Stimulated activated CD8-positive, alpha-beta memory T cell treated with anti-CD3 and anti-CD28 coated beads, Interleukin-4, amount 100 ng/mL, for 24 hours (primary cell): Measurements from ENCODE around the gene GTF3C2.
"Not testable (repeated sequence)": the region's sequence is repeated elsewhere in the genome, so short reads cannot be mapped to it uniquely, and the experiment has no call there.

Source experiments
- DNase-seq: peaks from one replicate; pipeline ENCODE4 v3.0.0-alpha.2; 2020; ENCODE audit warnings: low read depth

The GTF3C2 gene

DNA sequence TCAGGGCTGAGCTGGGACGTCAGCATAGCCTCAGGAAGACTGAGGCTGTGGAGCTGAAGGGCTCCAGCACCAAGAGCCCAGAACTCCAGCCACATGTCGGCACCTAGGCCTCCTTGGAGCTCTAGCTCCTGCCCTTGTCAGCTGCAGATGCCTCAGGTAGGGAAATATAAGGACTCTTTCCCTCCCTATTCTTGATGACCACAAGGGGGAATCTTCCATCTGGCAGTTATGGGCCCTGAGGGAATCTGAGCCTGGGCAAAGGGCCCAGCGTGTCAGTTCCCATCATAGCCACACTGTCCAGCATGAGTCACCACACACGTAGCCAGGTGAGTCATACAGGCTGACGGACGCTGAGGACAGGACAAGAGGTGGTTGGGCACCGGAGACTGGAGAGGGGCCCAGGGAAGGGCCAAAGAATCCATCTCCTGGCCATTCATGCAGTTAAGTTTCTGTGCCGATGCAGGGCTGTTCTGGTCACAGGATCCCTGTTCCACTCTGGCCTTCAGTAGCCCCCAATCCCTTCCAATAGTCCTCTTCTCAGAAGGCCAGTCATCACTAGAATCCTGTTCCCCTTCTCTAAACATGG is 35.5 kb downstream of the GTF3C2 start:
- no peak for DNase-seq

DNA sequence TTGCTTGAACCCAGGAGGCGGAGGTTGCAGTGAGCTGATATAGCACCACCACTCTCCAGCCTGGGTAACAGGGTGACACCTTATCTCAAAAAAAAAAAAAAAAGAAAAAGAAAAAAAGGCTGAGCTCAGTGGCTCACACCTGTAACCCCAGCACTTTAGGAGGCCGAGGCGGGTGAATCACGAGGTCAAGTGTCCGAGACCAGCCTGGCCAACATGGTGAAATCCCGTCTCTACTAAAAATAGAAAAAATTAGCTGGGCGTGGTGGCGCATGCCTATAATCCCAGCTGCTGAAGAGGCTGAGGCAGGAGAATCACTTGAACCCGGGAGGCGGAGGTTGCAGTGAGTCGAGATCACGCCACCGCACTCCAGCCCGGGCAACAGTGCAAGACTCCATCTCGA is 36.7 kb downstream of the GTF3C2 start:
- DNase-seq: not testable (repeated sequence)

GRCh38 chr2:27316655-27317412 is 39.7 kb downstream of the GTF3C2 start:
- no peak for DNase-seq

GRCh38 chr2:27315122-27315521 is 41.4 kb downstream of the GTF3C2 start:
- no peak for DNase-seq

DNA sequence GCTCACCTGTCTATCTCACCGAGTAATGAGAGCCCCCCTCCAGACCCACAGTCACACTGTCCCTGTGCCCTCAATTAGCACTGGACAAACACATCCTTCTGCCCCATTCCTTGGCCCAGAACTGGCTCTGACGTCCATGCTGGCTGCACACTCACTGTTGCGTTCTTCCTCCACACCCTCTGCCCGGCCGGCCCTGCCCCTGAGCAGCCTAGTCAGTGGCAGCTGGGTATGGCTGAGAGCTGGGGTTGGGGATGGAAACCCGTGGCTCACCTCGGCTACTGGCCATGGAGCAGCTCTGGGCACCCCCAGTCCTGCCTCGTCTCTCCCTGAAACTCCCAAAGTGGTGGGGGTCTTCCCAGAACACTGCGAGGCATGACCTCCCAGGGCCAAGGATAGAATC is 41.9 kb downstream of the GTF3C2 start:
- no peak for DNase-seq

- no peak for DNase-seq
Observed at GRCh38 chr2:27313882-27314645, 42.5 kb downstream of the GTF3C2 start.

GRCh38 chr2:27312152-27312551 is 44.4 kb downstream of the GTF3C2 start:
- DNase-seq: no peak

DNA sequence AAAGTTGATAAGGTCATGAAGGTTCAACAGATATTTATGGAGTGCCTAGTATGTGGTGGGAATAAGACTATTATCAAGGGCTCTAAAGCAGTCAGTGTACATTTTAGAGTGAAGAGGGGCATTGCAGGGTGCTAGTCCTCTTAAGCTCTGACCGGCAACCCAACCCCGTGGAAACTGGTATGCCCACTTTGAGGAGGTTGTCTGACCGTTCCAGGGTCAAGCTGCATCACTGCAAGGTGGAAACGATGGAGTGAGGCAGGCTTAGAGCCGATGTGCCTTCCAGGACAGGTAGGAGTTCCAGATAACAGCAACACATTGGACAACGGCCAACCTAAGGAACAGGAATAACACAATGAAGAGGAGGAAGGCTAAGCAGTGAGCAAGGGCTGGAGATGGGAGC is 46.9 kb downstream of the GTF3C2 start:
- DNase-seq: no peak

DNA sequence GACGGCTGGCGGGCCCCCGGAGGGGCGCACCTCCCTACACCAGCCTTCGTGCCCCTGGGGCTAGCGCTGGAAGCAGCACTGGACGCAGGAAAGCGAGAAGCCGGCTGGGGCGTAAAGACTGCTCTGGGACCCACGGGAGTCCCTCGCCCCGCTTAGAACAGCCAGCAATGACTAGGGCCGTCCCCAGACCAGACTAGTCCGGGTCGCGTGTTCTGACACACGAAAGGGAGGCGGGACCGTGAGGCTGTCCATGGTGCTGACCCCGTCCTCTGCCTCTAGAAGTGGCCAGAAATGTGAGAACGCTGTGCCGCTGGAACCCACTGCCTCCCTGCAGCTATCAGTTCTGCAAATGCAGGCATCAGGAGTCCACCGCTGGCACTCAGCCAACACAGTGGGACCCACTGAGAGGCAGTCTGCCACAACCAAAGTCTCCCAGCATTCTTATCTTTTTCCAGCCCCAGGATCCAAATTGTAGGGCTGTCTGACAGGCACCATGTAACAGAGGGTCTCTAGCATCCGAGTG is 48.1 kb downstream of the GTF3C2 start, which contains the start of gene UCN:
UCN (minus strand) TSS at position 87 of the 523 bp plus-strand sequence. CDS start 550 bp downstream, outside the sequence.
- no peak for DNase-seq

GRCh38 chr2:27307545-27308358 is 48.8 kb downstream of the GTF3C2 start:
- no peak for DNase-seq

GRCh38 chr2:27307287-27307544 is 49.3 kb downstream of the GTF3C2 start:
- no peak for DNase-seq

- DNase-seq: peak; percentile 17
Observed at GRCh38 chr2:27306573-27307286, 49.8 kb downstream of the GTF3C2 start.

- DNase-seq: no peak
Observed at GRCh38 chr2:27306136-27306535, 50.4 kb downstream of the GTF3C2 start.

- no peak for DNase-seq
Observed at GRCh38 chr2:27305516-27305915, 51.0 kb downstream of the GTF3C2 start.

GRCh38 chr2:27304488-27305240 is 51.9 kb downstream of the GTF3C2 start:
- DNase-seq: no peak

GRCh38 chr2:27303093-27304025 is 53.2 kb downstream of the GTF3C2 start:
- DNase-seq: no peak

DNA sequence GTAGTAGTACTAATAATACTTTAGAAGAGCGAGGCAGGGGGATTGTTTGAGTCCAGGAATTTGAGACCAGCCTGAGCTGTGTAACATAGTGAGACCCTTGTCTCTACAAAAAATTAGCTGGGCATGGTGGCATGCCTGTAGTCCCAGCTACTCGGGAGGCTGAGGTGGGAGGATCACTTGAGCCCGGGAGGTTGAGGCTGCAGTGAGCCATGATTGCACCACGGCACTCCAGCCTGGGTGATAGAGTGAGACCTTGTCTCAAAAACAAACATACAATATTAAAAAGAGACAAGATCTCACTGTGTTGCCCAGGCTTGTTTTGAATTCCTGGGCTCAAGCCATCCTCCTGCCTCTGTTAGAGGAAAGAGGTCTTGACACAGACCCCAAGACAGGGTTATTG is 56.0 kb downstream of the GTF3C2 start:
- not testable (repeated sequence) for DNase-seq

DNA sequence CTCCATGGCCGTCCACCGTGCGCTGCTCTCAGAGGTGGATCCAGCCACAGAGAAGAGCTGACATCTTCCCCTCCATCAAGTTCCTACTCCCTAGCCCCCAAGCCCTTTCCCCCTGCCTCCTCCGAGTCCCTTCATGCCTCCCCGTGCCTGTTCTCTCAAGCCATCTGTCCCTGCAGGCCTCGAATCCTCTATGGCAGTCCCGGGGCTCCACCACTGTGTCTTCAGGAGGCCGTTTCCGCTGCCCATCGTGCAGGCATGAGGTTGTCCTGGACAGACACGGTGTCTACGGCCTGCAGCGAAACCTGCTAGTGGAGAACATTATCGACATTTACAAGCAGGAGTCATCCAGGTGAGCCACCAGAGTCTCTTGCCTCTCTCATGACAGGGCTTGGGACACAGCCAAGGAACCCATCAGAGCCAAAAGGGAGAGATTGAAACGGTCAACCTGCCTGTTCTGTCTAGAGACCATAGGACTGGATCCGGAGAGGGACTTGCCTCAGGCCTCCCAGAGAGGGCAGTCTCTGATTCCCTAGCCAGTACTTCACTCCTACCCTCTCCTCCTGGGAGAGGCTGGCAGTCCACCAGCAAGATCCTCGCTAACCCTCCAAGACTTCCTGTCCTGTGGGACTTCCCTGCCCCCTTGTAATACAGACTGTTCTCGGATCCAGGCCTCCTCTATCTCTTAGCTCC is 58.0 kb downstream of the GTF3C2 start:
- no peak for DNase-seq

- no peak for DNase-seq
Observed at GRCh38 chr2:27297195-27297594, 59.4 kb downstream of the GTF3C2 start.
